Tibial nerve (tissue), 4 donors: ENCODE data around the gene MARK2.

Experiments used
- CTCF ChIP-seq, 5 experiments: fragments of 200-600 bp in 3 of 5; fragments of 450-650 bp in 2 of 5; sonication (generic) in 3 of 5; IDR thresholded peaks; one replicate each; pipeline ENCODE4 v1.5.1; 2016 to 2019; ENCODE audit warnings: antibody characterized with exemption in 5 of 5, mild to moderate bottlenecking in 3 of 5, moderate library complexity in 2 of 5
- EP300 ChIP-seq, 2 donors: sonication (generic); formaldehyde crosslinking; IDR thresholded peaks; one replicate each; pipeline ENCODE4 v1.6.1; 2017; ENCODE audit warnings: antibody characterized with exemption in 2 of 2, mild to moderate bottlenecking in 1 of 2

GRCh38 chr11:63869683-63870082 is 30.8 kb downstream of the MARK2 start:
- no peak for TF ChIP-seq CTCF (IDR thresholded peaks at IDR 0.05)
- TF ChIP-seq EP300 (IDR thresholded peaks at IDR 0.05): no peak
